HUES64 (cell line): ENCODE measurements around the gene PHF12.
"Not testable (repeated sequence)": the region's sequence is repeated elsewhere in the genome, so short reads cannot be mapped to it uniquely, and the experiment has no call there.

Source experiments
- H3K27ac ChIP-seq: 2 replicates; pipeline ENCODE4 v1.7.0; 2013; ENCODE audit warnings: low read depth, low read length, inconsistent platforms
- H3K27me3 ChIP-seq: 2 replicates; pipeline ENCODE4 v1.6.1; 2013; ENCODE audit warnings: mild to moderate bottlenecking, low read length; ENCODE audit not compliant: insufficient read depth
- H3K36me3 ChIP-seq: 2 replicates; pipeline ENCODE4 v1.6.1; 2013; ENCODE audit warnings: mild to moderate bottlenecking, low read length; ENCODE audit not compliant: insufficient read depth
- H3K4me1 ChIP-seq: 2 replicates; pipeline ENCODE4 v1.6.1; 2013; ENCODE audit warnings: mild to moderate bottlenecking, low read length, moderate library complexity; ENCODE audit not compliant: insufficient read depth
- H3K4me3 ChIP-seq: 2 replicates; pipeline ENCODE4 v1.5.1; 2013; ENCODE audit warnings: mild to moderate bottlenecking, low read length, moderate library complexity
- H3K9ac ChIP-seq: 2 replicates; pipeline ENCODE4 v1.6.1; 2013; ENCODE audit warnings: mild to moderate bottlenecking, low read depth, low read length
- H3K9me3 ChIP-seq: 2 replicates; pipeline ENCODE4 v1.6.1; 2013; ENCODE audit warnings: low read depth, low read length; ENCODE audit not compliant: insufficient read depth
- WGBS: fragments of 150-250, 120-280 bp; methylation state at CpG from one replicate; pipeline ENCODE4 v1.1.7; 2013; ENCODE audit warnings: missing lambda C conversion rate; 5-methylcytosine and 5-hydroxymethylcytosine counted together

Gene PHF12

GRCh38 chr17:28942925-28943324, 8.4 kb downstream of the PHF12 start:
- Histone ChIP-seq H3K27me3 (no peaks in the 10 kb centered on the region), H3K36me3 (peaks cover 65% of the 10 kb centered on the region), H3K9ac (no peak overlapping the region), H3K27ac (no peak overlapping the region), H3K9me3 (no peaks in the 10 kb centered on the region), H3K4me3 (no peak overlapping the region), H3K4me1 (peaks cover 30% of the 10 kb centered on the region)
- WGBS = 95% methylated on average over 2 of the region's 2 CpGs

DNA sequence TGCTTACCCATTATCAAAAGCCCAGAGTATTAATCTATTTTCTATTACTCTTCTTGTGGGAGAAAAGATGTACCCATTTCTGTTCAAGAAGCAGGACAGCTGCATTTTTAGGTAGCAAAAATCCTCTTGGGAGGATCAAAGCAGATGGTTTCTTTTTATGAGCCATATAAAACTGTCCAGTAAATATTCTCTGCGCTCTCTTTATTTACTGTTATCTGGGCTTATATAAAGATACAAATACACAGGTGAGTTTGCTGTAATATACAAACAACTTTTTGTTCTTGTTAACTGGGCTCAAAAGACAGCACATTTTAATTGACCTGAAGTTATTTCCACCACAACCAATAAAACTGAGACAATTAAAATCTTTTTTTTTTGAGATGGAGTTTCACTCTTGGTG, 10.1 kb downstream of the PHF12 start:
- Histone ChIP-seq H3K4me1 (peaks cover 41% of the 10 kb centered on the region), H3K9me3 (no peaks in the 10 kb centered on the region), H3K27ac (no peak overlapping the region), H3K36me3 (peaks cover 53% of the 10 kb centered on the region), H3K9ac (no peak overlapping the region), H3K27me3 (no peaks in the 10 kb centered on the region), H3K4me3 (no peak overlapping the region)
- no CpG with 5 or more reads among the region's 1 CpG for WGBS

DNA sequence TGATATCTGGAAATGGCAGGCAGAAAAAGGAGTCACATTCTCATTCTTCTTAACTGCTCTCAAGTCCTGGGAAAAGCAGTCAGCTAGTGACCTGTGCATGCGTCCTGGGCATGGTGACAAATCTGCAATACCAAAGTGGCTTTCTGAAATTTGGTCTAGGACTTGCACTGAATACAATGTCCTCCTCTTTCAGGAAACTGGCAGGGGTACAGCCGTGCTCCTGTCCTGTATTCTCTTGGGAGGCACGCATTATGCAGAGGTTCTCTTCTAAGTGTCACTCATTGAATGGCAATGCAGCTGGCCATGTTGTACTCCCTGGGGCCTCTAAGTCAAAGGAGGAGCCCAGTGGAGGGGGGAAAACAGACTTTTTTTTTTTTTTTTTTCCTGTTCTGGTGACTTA, 10.6 kb downstream of the PHF12 start:
- H3K36me3 ChIP-seq = peaks cover 54% of the 10 kb centered on the region
- H3K27ac ChIP-seq = no peak overlapping the region
- H3K9me3 ChIP-seq = no peaks in the 10 kb centered on the region
- H3K4me3 ChIP-seq = no peak overlapping the region
- peaks cover 47% of the 10 kb centered on the region for H3K4me1 ChIP-seq
- H3K27me3 ChIP-seq = no peaks in the 10 kb centered on the region
- no peak overlapping the region for H3K9ac ChIP-seq
- 76% methylated on average over 3 of the region's 3 CpGs for WGBS

DNA sequence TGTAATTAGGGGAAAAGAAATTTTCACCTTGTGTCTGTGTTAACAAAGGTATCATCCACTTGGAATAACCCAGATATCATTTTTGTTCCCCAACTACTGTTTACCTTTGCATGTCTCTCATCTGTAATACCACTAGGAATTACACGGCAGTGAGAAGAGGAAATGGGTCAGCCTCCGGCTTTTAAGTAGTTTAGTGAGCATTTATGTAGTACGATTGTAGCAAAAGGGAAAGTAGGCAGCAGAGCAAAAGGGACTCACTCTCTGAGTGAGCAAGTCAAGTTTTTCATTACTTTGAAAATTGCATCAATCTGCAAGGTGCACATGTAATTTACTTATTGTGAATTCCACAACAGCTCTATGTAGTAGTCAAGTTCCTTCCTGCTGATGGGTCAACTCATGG, 11.2 kb downstream of the PHF12 start:
- no peak overlapping the region for H3K4me3 ChIP-seq
- H3K36me3 ChIP-seq = peaks cover 50% of the 10 kb centered on the region
- peak overlapping the region; percentile 32 for H3K27ac ChIP-seq
- peaks cover 48% of the 10 kb centered on the region for H3K4me1 ChIP-seq
- 95% methylated on average over 3 of the region's 3 CpGs for WGBS
- H3K9ac ChIP-seq = no peak overlapping the region
- H3K9me3 ChIP-seq = no peaks in the 10 kb centered on the region
- no peaks in the 10 kb centered on the region for H3K27me3 ChIP-seq

DNA sequence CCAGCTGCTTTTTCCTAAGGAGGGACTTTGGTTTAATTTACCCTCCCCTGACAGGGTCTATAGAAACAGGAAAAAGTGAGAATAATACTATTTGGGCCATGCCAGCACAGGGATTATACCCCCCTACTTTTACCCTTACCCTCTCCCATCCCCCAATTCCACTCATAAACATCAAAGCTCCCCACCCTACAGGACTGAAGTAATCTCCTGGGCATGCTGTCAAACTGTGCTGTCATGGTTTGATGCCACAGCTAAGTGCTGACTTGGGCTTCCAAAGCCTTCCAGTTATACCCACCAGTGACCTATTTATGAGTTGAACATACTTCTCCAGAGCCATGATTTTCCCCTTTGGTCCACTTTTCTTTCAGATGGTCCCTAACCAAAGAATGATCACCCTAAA, 12.8 kb downstream of the PHF12 start:
- Histone ChIP-seq H3K27me3 (no peaks in the 10 kb centered on the region), H3K27ac (no peak overlapping the region), H3K36me3 (peaks cover 39% of the 10 kb centered on the region), H3K9me3 (no peaks in the 10 kb centered on the region), H3K9ac (no peak overlapping the region), H3K4me3 (no peak overlapping the region), H3K4me1 (peaks cover 48% of the 10 kb centered on the region)

DNA sequence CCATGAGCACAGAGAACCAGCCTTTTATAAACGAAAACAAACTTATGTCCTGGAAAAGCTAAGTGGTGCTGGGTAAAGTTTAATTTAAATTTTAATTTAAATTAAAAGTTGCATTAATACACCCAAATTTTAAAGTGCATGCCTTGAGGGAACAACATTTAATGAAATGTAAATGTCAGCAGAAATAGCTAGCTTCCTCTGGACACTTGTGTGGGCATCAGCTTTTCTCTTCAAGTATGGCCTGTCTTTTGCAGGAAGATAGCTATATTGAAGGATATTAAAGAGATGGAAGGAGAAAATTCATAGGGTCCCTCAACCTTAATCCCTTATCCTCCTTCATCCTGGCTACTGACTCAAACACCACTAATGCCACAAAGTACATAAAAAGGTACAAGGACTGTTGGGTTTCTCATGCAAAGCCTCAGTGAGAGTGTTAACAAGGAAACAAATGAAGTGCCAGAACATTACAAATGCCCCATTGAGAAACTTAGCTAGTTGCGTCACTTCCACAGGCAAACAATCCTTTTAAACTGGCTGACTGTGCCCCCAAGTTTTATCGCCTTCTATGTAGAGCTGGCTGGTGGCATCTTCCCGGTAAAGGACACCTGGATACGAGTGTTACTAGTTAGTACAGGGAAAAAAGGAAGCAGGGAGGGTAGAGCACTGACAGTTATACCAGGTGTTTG, 14.1 kb downstream of the PHF12 start:
- Histone ChIP-seq H3K36me3 (peaks cover 33% of the 10 kb centered on the region), H3K27me3 (no peaks in the 10 kb centered on the region), H3K9ac (peak overlapping the region; percentile 16; the same call in 1 of the 2 replicates), H3K4me1 (peaks cover 48% of the 10 kb centered on the region), H3K4me3 (no peak overlapping the region), H3K9me3 (no peaks in the 10 kb centered on the region), H3K27ac (no peak overlapping the region; the same call in 1 of the 2 replicates)
- 82% methylated on average over 5 of the region's 5 CpGs for WGBS

DNA sequence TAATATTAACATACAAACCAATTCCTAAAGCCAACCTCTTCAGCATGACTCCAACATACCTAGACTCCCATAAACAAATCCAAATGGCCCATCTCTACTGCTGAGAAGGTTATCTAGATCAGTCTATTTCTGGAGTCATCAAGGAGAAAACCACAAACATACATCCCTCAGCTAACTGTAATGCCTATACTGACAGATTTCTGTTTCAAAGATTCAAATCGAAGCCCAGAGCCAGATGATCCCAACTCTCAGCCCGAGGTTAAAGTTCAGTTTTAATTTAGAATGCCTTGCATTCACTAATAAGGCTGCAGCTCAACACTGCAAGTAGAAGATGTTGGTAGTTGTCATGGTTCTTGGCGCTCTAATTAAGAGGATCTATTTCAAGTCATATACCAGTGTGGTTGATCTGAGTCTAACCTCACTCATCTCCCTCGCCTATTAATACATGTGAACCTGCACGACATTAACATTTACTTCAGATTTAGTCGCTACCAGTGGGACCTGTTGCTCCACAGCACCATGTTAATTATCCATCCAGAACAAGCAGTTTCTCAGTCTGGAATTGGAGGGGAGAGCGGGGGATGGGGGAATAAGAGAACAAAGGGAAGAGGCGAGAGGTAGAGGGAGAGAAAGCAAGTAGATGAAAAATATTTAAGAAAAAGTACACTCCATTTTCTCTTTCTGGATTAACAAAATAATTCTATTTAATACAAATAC, 15.4 kb downstream of the PHF12 start:
- Histone ChIP-seq H3K27me3 (no peaks in the 10 kb centered on the region), H3K27ac (no peak overlapping the region), H3K4me3 (no peak overlapping the region), H3K9me3 (no peaks in the 10 kb centered on the region), H3K4me1 (peaks cover 43% of the 10 kb centered on the region), H3K9ac (0 out of 2 replicates have a peak overlapping the region, but pooled peaks have one; percentile 13), H3K36me3 (peaks cover 28% of the 10 kb centered on the region)
- 93% methylated on average over 6 of the region's 8 CpGs for WGBS

- 97% methylated on average over 8 of the region's 8 CpGs for WGBS
- H3K4me1 ChIP-seq = peaks cover 29% of the 10 kb centered on the region
- peaks cover 21% of the 10 kb centered on the region for H3K36me3 ChIP-seq
These were observed 16.8 kb downstream of the PHF12 start for GRCh38 chr17:28934508-28934907.

DNA sequence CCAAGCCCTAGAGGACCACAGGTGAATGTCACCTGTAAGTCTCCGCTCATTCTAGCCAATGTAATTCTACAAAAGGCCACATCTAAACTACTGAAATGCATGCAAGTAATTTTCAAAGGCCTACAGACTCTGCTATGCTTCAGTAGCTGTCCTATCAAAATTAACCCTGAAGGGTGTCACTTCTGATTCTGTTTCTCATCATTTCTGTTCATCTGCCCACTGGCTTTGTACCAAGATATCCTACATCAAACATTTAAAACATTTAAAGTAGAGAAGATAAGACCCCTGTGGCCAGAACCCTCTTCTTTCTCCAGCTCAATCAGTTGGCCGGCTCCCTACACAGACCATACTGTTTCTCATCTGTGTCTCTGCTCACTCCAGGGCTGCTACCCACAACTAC, 21.5 kb downstream of the PHF12 start:
- Histone ChIP-seq H3K4me1 (no peaks in the 10 kb centered on the region), H3K27me3 (no peaks in the 10 kb centered on the region), H3K27ac (no peak overlapping the region), H3K4me3 (no peak overlapping the region), H3K9me3 (no peaks in the 10 kb centered on the region), H3K9ac (no peak overlapping the region), H3K36me3 (peaks cover 39% of the 10 kb centered on the region)
- 96% methylated on average over 2 of the region's 2 CpGs for WGBS

More at GRCh38 chr17:28934508-28934907, 16.8 kb downstream of the PHF12 start:
- H3K27ac ChIP-seq, H3K27me3 ChIP-seq, H3K9me3 ChIP-seq, H3K4me3 ChIP-seq, H3K9ac ChIP-seq: not testable (repeated sequence)

GRCh38 chr17:28928061-28928460, 23.3 kb downstream of the PHF12 start:
- no peaks in the 10 kb centered on the region for H3K9me3 ChIP-seq
- H3K4me3 ChIP-seq = no peak overlapping the region
- WGBS = 98% methylated on average over 2 of the region's 2 CpGs
- peaks cover 50% of the 10 kb centered on the region for H3K36me3 ChIP-seq
- no peaks in the 10 kb centered on the region for H3K27me3 ChIP-seq
- no peaks in the 10 kb centered on the region for H3K4me1 ChIP-seq
- no peak overlapping the region for H3K27ac ChIP-seq
- H3K9ac ChIP-seq = no peak overlapping the region

DNA sequence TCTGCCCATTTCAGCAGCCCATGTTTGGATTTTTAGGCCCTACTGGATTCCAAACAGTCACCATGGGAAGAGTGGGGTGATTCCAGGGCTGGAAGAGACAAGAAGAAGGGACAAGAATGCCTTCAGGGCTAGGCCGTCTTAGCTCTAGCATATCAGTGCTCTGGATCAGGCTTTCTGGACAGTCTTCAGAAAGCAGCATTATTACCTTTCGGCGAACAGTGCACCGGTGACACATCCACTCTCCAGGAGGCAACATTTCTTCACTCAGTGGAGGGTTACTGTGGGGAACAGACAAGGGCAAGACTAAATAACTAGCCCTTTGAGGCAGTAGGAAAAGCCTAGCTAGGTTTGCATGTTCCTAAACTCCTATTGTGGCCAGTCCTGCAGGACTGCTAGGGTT, 24.5 kb downstream of the PHF12 start:
- Histone ChIP-seq H3K9ac (no peak overlapping the region), H3K9me3 (no peaks in the 10 kb centered on the region), H3K4me1 (no peaks in the 10 kb centered on the region), H3K27me3 (no peaks in the 10 kb centered on the region), H3K36me3 (peaks cover 61% of the 10 kb centered on the region), H3K4me3 (no peak overlapping the region), H3K27ac (no peak overlapping the region)
- WGBS = 98% methylated on average over 4 of the region's 4 CpGs
